ENCODE data around the gene CFAP251.
"Not testable (repeated sequence)": the region's sequence is repeated elsewhere in the genome, so short reads cannot be mapped to it uniquely, and the experiment has no call there.

The CFAP251 gene

GRCh38 chr12:121980191-121980891 is 61.9 kb downstream of the CFAP251 start:
- DNase-seq = no peak

GRCh38 chr12:121980892-121981272 is 62.5 kb downstream of the CFAP251 start:
- DNase-seq = no peak

GRCh38 chr12:121981456-121981855 is 63.1 kb downstream of the CFAP251 start:
- no peak for DNase-seq

- no peak for DNase-seq
These were observed 64.6 kb downstream of the CFAP251 start for GRCh38 chr12:121982950-121983349.

- peak; percentile 21 for DNase-seq
These were observed 65.3 kb downstream of the CFAP251 start for GRCh38 chr12:121983536-121984210.

- DNase-seq = peak; percentile 57
These were observed 68.3 kb downstream of the CFAP251 start for GRCh38 chr12:121986489-121987245.

- not testable (repeated sequence) for DNase-seq
These were observed 70.1 kb downstream of the CFAP251 start for GRCh38 chr12:121988519-121988918.

GRCh38 chr12:121989276-121990113 is 71.1 kb downstream of the CFAP251 start:
- DNase-seq = no peak

- DNase-seq = no peak
These were observed 71.8 kb downstream of the CFAP251 start for GRCh38 chr12:121990114-121990647.

GRCh38 chr12:121990692-121991603 is 72.6 kb downstream of the CFAP251 start:
- peak; percentile 94 for DNase-seq

GRCh38 chr12:121992059-121992879 is 73.9 kb downstream of the CFAP251 start:
- peak; percentile 39 for DNase-seq

- no peak for DNase-seq
These were observed 77.9 kb downstream of the CFAP251 start for GRCh38 chr12:121996050-121996944.

- DNase-seq = no peak
These were observed 78.7 kb downstream of the CFAP251 start for GRCh38 chr12:121996945-121997612.

GRCh38 chr12:122001466-122002209 is 83.2 kb downstream of the CFAP251 start:
- peak; percentile 34 for DNase-seq

GRCh38 chr12:122003651-122004611 is 85.5 kb downstream of the CFAP251 start:
- DNase-seq = no peak

- DNase-seq = no peak
These were observed 86.3 kb downstream of the CFAP251 start for GRCh38 chr12:122004633-122005071.

Measured in NCI-H82 (cell line).